Pancreas (tissue), 10 donors: ENCODE measurements around the gene SMAGP. TPM values are rescaled to one million over a fixed set of nuclear protein-coding genes. Genes with fewer than 3 reads are reported as not detected.
"Not testable (repeated sequence)": the region's sequence is repeated elsewhere in the genome, so short reads cannot be mapped to it uniquely, and the experiment has no call there.

Source experiments
- ATAC-seq, 4 donors: fragments of 200-7000 bp; cut with Tn5 transposase; one replicate each; pipeline versions ENCODE4 v1.8.0 to v1.9.1; 2020; ENCODE audit warnings: mild to moderate bottlenecking in 4 of 4, moderate library complexity in 4 of 4
- DNase-seq, 6 donors: peaks; one replicate each; pipeline ENCODE4 v3.0.0-alpha.2; 2020
- FAIRE-seq: peaks from 2 replicates; lab custom pipeline; 2012; peaks lifted over from hg19 to GRCh38; lab: Jason Lieb, UNC
- H3K27ac ChIP-seq, 4 donors: fragments of 200-600 bp; sonication (generic); 1 replicate in 3 of 4; 2 replicates in 1 of 4; pipeline versions ENCODE4 v1.5.0 to v1.8.0; 2020
- H3K27me3 ChIP-seq, 4 donors: fragments of 200-600 bp; one replicate each; pipeline ENCODE4 v1.8.0; 2021
- H3K36me3 ChIP-seq, 3 donors: fragments of 200-600 bp; sonication (generic) in 1 of 3; one replicate each; pipeline versions ENCODE4 v1.5.0 to v1.8.0; 2020 to 2021
- H3K4me1 ChIP-seq, 3 donors: fragments of 200-600 bp; one replicate each; pipeline ENCODE4 v1.8.0; 2021
- H3K4me3 ChIP-seq, 4 donors: fragments of 200-600 bp; sonication (generic) in 2 of 4; one replicate each; pipeline versions ENCODE4 v1.5.0 to v1.8.0; 2020 to 2021
- H3K9me3 ChIP-seq, 4 donors: fragments of 200-600 bp; one replicate each; pipeline ENCODE4 v1.8.0; 2021
- WGBS, 2 donors: extraction: QIAGEN DNeasy Blood & Tissue Kit; methylation state at CpG; one replicate each; pipeline ENCODE4 v1.1.7; 2013; 5-methylcytosine and 5-hydroxymethylcytosine counted together
- intact Hi-C, 3 donors: fragments of 100-400 bp; cut with DNase I; formaldehyde crosslinking; loops; one replicate each; pipeline versions ENCODE4 v1.11.1 to v1.14.2; 2022
- polyA plus RNA-seq, 2 donors: library from polyadenylated mRNA; stranded (reverse); fragments of 200-250 nt; gene quantifications; one replicate each; pipeline ENCODE4 v1.2.3, GENCODE V29; 2013
- total RNA-seq, 6 donors: library from RNA; stranded (reverse); fragmentation: NEBNext Ultra II Directional in 4 of 6; extraction: Animal tissue kit (Norgen Biotek cat#: 25700) in 4 of 6; gene quantifications; one replicate each; pipeline versions ENCODE4 v1.2.1 to v1.2.4, GENCODE V29; 2021 to 2023
- TF ChIP-seq, protein P1 (sequence below), 4 donors: fragments of 200-600 bp; sonication (generic) in 3 of 4; IDR thresholded peaks; one replicate each; pipeline versions ENCODE4 v1.5.0 to v1.8.0; 2021; ENCODE audit warnings: antibody characterized with exemption in 4 of 4
- donor health status: healthy with polysubstance abuse.
- donor health status: DM: no; HTN: no; CAD: no; lungs with moderate emphysema.
- donor health status: DM: no; HTN: no; CAD: no.
- donor health status: control.
- donor health status: control.
- donor health status: Bipolar disorder and iron deficiency.
- donor health status: DM: yes; HTN: yes; CAD: no.
- donor health status: DM: no; HTN: no; CAD: no.
- donor health status: DM: no; HTN: no; CAD: no.
- donor health status: DM: yes; HTN: yes; CAD: no.

SMAGP gene
- total and polyA plus RNA-seq, 8 donors: 3.4 to 9.7 (median 6.4) TPM

DNA sequence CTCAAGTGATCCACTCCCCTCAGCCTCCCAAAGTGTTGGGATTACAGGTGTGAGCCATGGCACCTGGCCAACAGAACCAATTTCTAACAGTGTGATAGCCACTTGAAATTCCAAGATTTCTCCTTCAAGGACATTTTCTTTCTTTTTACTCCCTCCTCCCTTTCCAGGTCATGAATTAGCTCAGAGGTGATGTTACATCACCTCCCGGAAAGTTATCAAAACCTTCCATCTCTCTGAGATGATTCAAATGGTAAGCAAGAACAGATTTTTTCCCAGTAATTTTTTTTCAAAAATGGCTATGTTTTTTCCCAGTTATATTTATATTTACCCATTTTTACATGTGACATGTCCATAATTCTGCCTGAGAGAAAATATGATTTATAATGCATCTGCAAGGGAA, 15.6 kb upstream of the SMAGP start:
- ATAC-seq (no peak), FAIRE-seq (no peak), DNase-seq (no peak)
- TF ChIP-seq, protein P1, sequence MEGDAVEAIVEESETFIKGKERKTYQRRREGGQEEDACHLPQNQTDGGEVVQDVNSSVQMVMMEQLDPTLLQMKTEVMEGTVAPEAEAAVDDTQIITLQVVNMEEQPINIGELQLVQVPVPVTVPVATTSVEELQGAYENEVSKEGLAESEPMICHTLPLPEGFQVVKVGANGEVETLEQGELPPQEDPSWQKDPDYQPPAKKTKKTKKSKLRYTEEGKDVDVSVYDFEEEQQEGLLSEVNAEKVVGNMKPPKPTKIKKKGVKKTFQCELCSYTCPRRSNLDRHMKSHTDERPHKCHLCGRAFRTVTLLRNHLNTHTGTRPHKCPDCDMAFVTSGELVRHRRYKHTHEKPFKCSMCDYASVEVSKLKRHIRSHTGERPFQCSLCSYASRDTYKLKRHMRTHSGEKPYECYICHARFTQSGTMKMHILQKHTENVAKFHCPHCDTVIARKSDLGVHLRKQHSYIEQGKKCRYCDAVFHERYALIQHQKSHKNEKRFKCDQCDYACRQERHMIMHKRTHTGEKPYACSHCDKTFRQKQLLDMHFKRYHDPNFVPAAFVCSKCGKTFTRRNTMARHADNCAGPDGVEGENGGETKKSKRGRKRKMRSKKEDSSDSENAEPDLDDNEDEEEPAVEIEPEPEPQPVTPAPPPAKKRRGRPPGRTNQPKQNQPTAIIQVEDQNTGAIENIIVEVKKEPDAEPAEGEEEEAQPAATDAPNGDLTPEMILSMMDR (IDR thresholded peaks at IDR 0.05): no peak
- intact Hi-C loops: no loop called here
- WGBS, 2 donors: 65 to 84% methylated on average over 1 of the region's 1 CpG
- no peak overlapping the region for H3K4me3 ChIP-seq
- H3K36me3 ChIP-seq: no peaks in the 10 kb centered on the region
- H3K27me3 ChIP-seq: no peaks in the 10 kb centered on the region
- H3K4me1 ChIP-seq: no peaks in the 10 kb centered on the region
- H3K9me3 ChIP-seq: no peaks in the 10 kb centered on the region
- H3K27ac ChIP-seq: no peak overlapping the region

DNA sequence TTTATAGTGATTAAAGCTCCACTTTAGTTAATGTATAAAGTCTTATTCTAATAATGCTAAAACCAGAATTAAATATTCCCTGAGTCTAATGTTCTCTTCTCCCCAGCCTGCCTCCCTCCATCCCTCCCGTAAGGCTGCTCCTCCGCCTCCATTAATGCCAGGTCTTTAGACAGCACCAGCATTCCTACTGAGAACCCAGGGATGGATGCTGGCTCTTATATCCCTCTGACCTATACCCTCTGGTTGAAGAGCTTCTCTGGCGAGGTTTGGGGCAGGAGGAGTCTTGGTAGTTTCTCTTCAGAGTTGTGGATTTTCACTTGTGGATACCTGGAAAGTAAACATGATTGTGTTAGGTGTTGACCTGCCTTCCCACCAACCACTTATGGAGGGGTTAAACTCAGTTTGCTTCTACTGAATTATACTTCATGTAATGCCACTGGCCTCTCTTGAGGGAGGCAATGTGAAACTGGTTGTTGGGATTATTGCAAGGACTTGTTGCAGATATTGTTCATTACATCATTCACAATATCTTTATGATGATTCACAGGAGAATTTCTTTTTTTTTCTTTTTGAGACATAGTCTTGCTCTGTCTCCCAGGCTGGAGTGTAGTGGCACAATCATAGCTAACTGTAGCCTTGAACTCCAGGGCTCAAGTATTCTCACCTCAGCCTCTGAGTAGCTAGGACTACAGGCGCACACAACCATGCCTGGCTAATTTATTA, 11.1 kb upstream of the SMAGP start:
- no peak for FAIRE-seq

DNA sequence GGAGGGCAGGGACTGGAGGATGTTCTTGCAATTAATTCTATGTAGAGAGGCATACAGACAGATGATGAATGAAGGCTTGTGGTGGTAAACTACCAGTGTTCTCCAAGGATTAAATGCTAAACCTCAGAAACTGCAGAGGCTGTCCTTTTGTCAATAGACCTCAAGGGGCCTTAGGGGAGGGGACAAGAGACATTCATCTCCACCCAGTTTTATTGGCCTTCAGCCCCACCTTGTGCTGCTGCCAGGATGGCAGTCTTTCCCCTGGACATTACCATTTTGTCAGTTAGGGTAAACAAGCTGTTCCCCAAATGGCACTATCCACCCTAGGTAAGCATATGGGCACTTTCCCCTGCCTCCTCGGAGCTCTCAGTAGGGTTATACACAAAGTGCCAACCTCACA, 4.9 kb upstream of the SMAGP start:
- Histone ChIP-seq H3K27me3 (no peaks in the 10 kb centered on the region), H3K4me1 (no peaks in the 10 kb centered on the region), H3K9me3 (no peaks in the 10 kb centered on the region), H3K4me3 (no peak overlapping the region), H3K27ac (no peak overlapping the region), H3K36me3 (no peaks in the 10 kb centered on the region)
- 44 to 52% methylated on average over 1 of the region's 1 CpG for WGBS, 2 donors
- intact Hi-C loops: loop anchor here in 1 of 3 donors (10.0 kb wide), 1 partner anchor 60 kb away; no protein-coding TSS in a partner anchor
- DNase-seq (no peak), ATAC-seq (no peak), FAIRE-seq (no peak)
- TF ChIP-seq, protein P1 (IDR thresholded peaks at IDR 0.05): no peak

More for the DNA sequence above, 11.1 kb upstream of the SMAGP start:
- Histone ChIP-seq H3K27me3 (no peaks in the 10 kb centered on the region), H3K27ac (no peak overlapping the region), H3K4me3 (no peak overlapping the region), H3K9me3 (no peaks in the 10 kb centered on the region), H3K36me3 (no peaks in the 10 kb centered on the region), H3K4me1 (no peaks in the 10 kb centered on the region)
- TF ChIP-seq, protein P1 (IDR thresholded peaks at IDR 0.05): no peak
- ATAC-seq: no peak
- DNase-seq: no peak
- WGBS, 2 donors: 88 to 89% methylated on average over 4 of the region's 4 CpGs
- intact Hi-C loops: no loop called here

DNA sequence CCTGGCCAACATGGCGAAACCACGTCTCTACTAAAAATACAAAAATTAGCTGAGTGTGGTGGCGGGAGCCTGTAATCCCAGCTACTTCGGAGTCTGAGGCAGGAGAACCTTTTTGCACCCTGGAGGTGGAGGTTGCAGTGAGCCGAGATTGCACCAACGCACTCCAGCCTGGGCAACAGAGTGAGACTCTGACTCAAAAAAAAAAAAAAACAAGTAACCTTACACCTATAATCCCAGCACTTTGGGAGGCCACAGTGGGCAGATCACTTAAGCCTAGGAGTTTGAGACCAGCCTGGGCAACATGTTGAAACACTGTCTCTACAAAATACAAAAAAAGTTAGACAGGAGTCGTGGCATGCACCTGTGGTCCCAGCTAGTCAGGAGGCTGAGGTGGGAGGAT, 2.6 kb upstream of the SMAGP start:
- intact Hi-C loops: loop anchor here in 1 of 3 donors (10.0 kb wide), 1 partner anchor 62 kb away; no protein-coding TSS in a partner anchor
- H3K4me1 ChIP-seq, H3K27me3 ChIP-seq, H3K36me3 ChIP-seq, H3K27ac ChIP-seq, H3K4me3 ChIP-seq, DNase-seq, H3K9me3 ChIP-seq, FAIRE-seq, ATAC-seq: not testable (repeated sequence)
- 92 to 97% methylated on average over 7 of the region's 7 CpGs for WGBS, 2 donors

DNA sequence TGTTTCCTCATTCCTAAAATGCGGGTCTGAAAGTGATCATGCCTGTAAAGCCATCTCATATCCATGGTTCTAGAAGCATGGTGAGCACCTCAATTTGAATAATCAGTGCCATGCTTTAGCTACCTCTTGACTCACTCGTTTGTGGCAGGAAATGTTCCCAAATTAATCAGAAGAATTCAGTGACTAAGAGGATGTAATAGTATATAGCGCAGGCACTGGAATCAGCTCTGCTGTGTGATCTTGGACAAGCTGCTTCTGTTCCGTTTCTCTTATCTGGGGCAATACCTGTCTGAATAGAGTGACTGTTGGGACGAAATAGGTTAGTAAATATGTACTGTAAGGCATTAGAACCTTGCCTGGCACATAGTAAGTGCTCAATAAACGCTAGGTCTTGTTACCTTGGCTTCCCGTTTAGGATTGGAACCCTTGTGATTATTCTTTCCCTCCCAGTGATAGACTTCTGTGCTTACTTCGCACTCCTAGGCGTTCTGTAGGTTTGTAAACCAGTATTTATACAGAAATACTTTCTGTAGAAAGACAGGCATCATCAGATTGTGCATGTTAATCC, 820 bp upstream of the SMAGP start:
- Histone ChIP-seq H3K27ac (peak overlapping the region in 3 of 4 donors; percentile 46 to 84 (median 77)), H3K9me3 (no peaks in the 10 kb centered on the region), H3K36me3 (no peaks in the 10 kb centered on the region), H3K4me1 (peaks cover 0 to 5% (median 0%) of the 10 kb centered on the region in 3 donors), H3K4me3 (peak overlapping the region in 3 of 4 donors; percentile 64 to 88 (median 74)), H3K27me3 (no peaks in the 10 kb centered on the region)
- intact Hi-C loops: loop anchor here in 1 of 3 donors (10.0 kb wide), 1 partner anchor 64 kb away; no protein-coding TSS in a partner anchor
- FAIRE-seq (no peak), DNase-seq (peak in 1 of 6 donors; percentile 25), ATAC-seq (peak; percentile 30 to 65 (median 44))
- TF ChIP-seq, protein P1 (IDR thresholded peaks at IDR 0.05): no peak
- WGBS, 2 donors: 33 to 37% methylated on average over 9 of the region's 9 CpGs
